Activated T-helper 1 cell treated with anti-CD3 and anti-CD28 coated beads, Interleukin-2, amount 50 U/mL, for 16 hours (primary cell): ENCODE data around the gene EPS8L1.
"Not testable (repeated sequence)": the region's sequence is repeated elsewhere in the genome, so short reads cannot be mapped to it uniquely, and the experiment has no call there.

Experiments used
- DNase-seq, 2 donors: peaks; one replicate each; pipeline ENCODE4 v3.0.0-alpha.2; 2020; ENCODE audit warnings: low read depth in 1 of 2, low spot score in 1 of 2

EPS8L1 gene

GRCh38 chr19:55094456-55095259 lies 19.0 kb downstream of the EPS8L1 start:
- DNase-seq = no peak

GRCh38 chr19:55095260-55096060 lies 19.8 kb downstream of the EPS8L1 start:
- no peak for DNase-seq

GRCh38 chr19:55096061-55096701 lies 20.5 kb downstream of the EPS8L1 start:
- no peak for DNase-seq

GRCh38 chr19:55097864-55098715 lies 22.4 kb downstream of the EPS8L1 start:
- no peak for DNase-seq

- DNase-seq = no peak
Measured at GRCh38 chr19:55098716-55099556, 23.3 kb downstream of the EPS8L1 start.

- no peak for DNase-seq
Measured at GRCh38 chr19:55099557-55100506, 24.2 kb downstream of the EPS8L1 start.

GRCh38 chr19:55101261-55101660 lies 25.6 kb downstream of the EPS8L1 start:
- DNase-seq = no peak

GRCh38 chr19:55103190-55103589 lies 27.5 kb downstream of the EPS8L1 start:
- DNase-seq = no peak

- DNase-seq = no peak
Measured at GRCh38 chr19:55105237-55105636, 29.6 kb downstream of the EPS8L1 start.

- no peak for DNase-seq
Measured at GRCh38 chr19:55106591-55106990, 30.9 kb downstream of the EPS8L1 start.

GRCh38 chr19:55107252-55107651 lies 31.6 kb downstream of the EPS8L1 start:
- DNase-seq = not testable (repeated sequence)

- DNase-seq = no peak
Measured at GRCh38 chr19:55109527-55110291, 34.0 kb downstream of the EPS8L1 start.

GRCh38 chr19:55111238-55111831 lies 35.7 kb downstream of the EPS8L1 start:
- no peak for DNase-seq

GRCh38 chr19:55112246-55112776 lies 36.6 kb downstream of the EPS8L1 start:
- DNase-seq = no peak

- DNase-seq = no peak
Measured at GRCh38 chr19:55112777-55113569, 37.3 kb downstream of the EPS8L1 start.

GRCh38 chr19:55113570-55114039 lies 37.9 kb downstream of the EPS8L1 start:
- DNase-seq = no peak
